Epithelial cell of esophagus (primary cell): Measurements from ENCODE around the gene PLA2G2D.

ENCODE experiments used
- DNase-seq: peaks from one replicate; pipeline ENCODE4 v3.0.0; 2010; ENCODE audit warnings: low read depth
- H3K4me3 ChIP-seq: 2 replicates; pipeline ENCODE4 v1.5.1; 2011; ENCODE audit warnings: mild to moderate bottlenecking, low read length, control low read depth
- TF ChIP-seq, protein P1 (sequence below): IDR thresholded peaks from 2 replicates; pipeline ENCODE4 v1.5.1; 2011; ENCODE audit warnings: low read depth, mild to moderate bottlenecking, low read length, control low read depth, inconsistent platforms; ENCODE audit not compliant: insufficient read depth; ENCODE audit errors: missing control alignments

The PLA2G2D gene

DNA sequence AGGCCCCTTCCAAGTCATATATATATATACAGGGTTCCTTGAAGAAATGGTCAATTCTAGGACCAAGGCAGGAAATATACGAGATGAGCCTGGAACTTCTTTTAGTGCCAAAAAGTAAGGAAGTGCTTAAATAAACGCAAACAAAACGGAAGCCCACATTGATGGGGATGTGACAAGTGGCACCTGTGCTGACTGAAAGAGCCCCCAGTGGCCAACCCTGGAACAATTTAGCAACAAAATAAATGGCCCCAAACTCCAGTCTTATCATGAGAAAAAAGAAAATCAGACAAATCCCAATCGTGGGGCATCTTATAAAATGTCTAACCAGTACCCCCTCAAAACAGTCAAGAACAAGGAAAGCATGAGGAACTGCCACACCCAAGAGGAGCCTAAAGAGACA lies 31.7 kb downstream of the PLA2G2D start:
- no peak for DNase-seq
- no peak overlapping the region for H3K4me3 ChIP-seq
- TF ChIP-seq, protein P1, sequence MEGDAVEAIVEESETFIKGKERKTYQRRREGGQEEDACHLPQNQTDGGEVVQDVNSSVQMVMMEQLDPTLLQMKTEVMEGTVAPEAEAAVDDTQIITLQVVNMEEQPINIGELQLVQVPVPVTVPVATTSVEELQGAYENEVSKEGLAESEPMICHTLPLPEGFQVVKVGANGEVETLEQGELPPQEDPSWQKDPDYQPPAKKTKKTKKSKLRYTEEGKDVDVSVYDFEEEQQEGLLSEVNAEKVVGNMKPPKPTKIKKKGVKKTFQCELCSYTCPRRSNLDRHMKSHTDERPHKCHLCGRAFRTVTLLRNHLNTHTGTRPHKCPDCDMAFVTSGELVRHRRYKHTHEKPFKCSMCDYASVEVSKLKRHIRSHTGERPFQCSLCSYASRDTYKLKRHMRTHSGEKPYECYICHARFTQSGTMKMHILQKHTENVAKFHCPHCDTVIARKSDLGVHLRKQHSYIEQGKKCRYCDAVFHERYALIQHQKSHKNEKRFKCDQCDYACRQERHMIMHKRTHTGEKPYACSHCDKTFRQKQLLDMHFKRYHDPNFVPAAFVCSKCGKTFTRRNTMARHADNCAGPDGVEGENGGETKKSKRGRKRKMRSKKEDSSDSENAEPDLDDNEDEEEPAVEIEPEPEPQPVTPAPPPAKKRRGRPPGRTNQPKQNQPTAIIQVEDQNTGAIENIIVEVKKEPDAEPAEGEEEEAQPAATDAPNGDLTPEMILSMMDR, result no peak

DNA sequence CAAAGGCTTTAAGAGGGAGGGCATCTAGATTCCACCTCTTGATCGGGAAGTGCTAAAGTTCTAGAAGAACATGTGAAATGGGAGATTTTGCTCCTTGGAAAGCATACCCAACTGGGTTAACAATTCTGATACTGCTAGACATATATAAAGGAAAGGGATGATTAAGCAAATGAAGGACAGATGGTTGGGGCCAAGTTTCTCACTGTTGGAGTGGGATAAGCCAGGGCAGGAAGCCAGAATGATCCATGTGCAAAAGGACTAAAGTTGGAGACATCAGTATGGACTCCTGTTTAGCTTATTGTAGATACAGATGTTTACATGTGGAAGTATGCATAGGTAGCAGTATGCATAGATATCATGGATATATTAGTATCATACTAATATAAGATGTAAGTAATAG lies 32.5 kb downstream of the PLA2G2D start:
- TF ChIP-seq, protein P1, result no peak
- no peak for DNase-seq
- H3K4me3 ChIP-seq, result no peak overlapping the region

DNA sequence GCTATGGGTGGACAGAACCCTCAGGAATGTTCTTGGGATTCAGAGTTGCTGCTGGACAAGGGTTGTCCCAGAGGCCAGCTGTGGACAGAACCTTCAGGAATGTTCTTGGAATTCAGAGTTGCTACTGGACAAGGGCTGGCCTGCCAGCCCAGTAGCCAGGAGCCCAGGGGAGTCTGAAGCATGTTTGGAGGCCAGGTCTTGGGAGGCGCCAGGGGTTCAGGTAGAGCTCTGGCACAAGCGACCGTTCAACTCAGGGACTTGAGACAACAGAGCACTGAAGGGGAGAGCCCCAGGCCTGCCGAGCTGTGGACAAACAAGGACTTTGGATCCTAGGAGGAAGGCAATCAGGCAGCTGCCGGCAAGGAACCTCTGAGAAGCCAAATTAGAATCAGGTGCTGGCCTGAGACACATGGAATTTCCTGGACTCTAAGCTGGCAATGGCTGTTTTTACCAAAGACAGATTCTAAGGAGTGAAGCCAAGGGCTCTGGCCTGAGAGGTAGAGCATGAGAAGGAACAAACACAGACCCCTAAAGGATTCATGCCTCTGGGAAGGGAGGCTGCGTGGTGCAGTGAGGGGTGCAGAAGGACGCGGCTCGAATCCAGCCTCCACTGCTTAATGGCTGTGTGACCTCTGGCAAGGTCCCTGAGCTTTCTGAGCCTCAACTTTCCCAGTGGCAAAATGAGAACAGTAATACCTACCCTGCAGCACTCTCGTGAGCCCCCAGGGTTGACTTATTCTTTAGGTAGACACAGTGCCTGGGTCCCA lies 36.0 kb downstream of the PLA2G2D start:
- DNase-seq, result no peak
- TF ChIP-seq, protein P1, result no peak
- H3K4me3 ChIP-seq, result no peak overlapping the region

DNA sequence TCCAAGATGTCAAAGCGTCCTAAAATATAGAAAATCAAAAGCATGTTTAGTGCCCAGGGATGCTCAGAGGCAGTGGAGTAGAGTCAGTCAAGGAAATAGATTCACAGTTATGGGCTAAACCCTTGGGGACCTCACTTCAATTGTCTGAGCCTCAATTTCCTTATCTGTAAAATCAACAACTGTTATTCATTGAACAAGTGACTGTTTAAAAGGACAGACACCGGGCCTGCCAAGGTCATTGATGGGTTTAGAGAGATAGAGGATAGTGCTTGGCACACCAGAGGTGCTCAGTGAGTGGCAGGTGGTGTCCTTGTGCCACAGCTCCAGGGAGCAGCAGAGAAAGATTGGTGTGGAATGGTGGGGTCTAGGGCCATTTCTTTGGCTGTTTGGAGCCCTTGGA lies 36.6 kb downstream of the PLA2G2D start:
- DNase-seq, result no peak
- TF ChIP-seq, protein P1, result no peak
- no peak overlapping the region for H3K4me3 ChIP-seq

DNA sequence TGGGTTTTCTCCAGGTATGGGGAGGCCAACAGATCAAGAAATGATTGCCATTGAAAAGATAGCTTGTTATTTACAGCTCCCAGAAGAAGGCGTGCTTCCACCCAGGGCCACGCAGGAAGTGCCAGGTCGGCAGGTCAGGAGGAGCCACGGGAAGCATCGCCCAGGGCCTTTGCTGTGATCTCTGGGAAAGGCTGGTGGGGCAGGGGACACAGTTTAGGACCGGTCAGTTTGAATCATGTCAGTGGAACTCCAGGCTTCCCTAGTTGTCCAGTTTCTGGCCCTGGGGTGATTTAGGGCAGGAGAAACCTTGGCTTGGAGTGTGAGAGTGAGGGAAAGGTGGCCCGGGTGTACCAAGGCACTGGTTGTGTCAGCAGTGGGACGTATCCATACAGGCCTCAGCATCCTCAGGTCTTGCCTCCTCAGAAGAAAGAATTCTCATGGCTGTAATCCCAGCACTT lies 38.0 kb downstream of the PLA2G2D start:
- TF ChIP-seq, protein P1, result no peak
- H3K4me3 ChIP-seq, result no peak overlapping the region
- no peak for DNase-seq

DNA sequence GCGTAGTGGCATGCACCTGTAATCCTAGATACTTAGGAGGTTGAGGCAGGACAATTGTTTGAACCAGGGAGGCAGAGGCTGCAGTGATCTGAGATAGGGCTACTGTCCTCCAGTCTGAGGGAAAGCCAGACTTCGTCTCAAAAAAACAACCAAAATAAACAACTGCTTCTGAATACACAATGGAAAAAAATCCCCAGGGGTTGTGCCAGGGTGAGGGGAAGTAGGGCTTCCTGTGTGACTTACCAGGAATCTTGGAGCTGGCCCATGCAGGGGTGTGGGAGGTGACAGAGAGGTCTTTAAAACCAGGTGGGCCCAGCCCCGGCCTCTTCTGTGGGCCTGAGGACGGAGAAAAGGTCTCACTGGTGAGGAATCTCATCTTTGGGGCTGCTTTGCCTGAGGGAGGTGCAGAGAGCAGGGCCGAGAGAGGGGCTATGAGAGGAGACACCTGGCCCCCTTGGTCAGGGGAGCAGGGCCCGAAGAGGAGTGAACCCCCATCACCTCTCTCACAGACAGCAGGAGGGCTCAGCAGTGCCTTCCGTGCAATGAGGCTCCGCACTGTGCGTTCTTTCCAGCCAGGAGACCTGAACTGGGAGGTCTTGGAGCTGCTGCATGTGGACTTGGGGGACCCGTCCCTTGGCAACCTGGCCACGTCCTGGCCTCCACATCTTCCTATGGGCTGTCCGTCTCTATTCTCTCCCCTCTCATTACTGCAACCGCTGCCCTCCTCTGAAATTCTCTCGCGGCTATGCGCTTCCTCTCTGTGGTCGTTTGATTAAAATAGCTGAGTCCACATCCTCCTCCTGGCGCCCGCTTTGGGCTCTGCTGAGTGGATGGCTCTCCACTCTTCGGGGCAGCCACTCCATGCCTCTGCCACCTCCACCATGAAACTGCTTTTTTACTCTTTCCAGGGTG lies 38.6 kb downstream of the PLA2G2D start:
- H3K4me3 ChIP-seq, result no peak overlapping the region
- TF ChIP-seq, protein P1, result no peak
- no peak for DNase-seq
